NCI-H510A (cell line): ENCODE results near the gene C2CD4C.
"Not testable (repeated sequence)": the region's sequence is repeated elsewhere in the genome, so short reads cannot be mapped to it uniquely, and the experiment has no call there.

Experiments
- DNase-seq: peaks from one replicate; lab custom pipeline; 2025; lab: John Stamatoyannopoulos, UW

Gene C2CD4C

DNA sequence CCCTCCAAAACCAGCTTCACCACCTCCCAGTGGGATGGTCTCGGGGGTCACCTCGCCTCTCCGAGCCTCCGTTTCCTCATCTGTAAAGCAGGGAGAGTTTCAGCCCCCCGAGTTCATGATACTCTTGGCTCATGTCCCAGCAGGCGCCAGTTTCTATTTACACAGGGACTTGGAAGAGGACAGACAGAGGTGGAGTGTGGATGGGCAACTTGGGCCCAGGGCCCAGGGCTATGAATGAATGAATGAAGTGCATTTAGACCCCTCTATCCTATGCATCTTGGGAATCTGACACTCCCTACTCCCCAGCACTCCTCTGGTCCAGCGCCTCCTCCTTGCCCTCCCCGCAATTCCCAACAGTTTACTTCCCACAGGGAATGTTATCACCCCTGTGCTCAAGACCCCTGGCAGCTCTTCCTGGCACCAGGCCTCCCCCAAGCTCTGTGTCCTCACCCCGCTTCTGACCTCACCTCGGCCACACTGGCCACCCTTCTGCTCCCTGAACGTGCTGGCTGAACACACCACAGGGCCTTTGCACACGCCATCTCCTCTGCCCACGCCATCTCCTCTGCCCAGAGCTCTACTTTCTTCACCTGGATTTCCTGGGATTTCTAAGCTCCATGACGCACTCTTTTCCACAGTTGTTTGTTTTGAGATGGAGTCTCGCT is 4.9 kb upstream of the C2CD4C start:
- DNase-seq, result no peak

DNA sequence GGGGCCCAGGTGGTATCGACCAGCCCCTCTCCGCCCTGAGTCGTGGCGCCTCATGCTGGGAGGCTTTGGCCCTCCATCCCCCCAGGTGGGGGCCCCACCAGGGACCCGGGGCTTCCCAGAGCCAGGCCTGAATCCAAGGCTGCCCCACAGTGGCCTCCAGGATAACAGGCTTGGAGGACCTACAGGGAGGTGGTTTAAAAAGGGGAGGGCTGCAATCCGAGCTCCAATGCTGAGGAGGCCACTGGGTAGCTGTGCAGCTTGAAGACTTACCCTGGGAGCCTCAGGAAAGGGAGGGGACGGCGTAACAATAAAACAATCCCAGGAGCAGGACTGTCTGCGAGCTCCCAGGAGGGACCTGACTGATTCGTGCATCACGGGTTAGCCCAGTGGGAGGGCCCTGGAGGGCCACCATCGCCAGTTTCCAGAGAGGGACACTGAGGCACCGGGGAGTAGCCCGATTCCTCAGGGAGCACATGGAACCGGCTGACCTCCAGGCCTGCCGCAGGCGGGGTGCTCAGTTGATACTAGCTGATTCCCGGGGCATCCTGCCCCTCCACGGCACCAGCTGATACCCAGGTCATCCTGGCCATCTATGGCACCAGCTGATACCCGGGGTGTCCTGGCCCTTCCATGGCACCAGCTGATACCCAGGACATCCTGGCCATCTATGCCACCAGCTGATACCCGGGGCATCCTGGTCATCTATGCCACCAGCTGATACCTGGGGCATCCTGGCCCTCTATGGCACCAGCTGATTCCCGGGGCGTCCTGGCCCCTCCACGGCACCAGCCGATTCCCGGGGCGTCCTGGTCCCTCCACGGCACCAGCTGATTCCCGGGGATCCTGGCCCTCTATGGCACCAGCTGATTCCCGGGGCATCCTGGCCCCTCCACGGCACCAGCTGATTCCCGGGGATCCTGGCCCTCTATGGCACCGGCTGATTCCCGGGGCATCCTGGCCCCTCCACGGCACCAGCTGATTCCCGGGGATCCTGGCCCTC is 3.7 kb upstream of the C2CD4C start:
- peak; percentile 61 for DNase-seq

DNA sequence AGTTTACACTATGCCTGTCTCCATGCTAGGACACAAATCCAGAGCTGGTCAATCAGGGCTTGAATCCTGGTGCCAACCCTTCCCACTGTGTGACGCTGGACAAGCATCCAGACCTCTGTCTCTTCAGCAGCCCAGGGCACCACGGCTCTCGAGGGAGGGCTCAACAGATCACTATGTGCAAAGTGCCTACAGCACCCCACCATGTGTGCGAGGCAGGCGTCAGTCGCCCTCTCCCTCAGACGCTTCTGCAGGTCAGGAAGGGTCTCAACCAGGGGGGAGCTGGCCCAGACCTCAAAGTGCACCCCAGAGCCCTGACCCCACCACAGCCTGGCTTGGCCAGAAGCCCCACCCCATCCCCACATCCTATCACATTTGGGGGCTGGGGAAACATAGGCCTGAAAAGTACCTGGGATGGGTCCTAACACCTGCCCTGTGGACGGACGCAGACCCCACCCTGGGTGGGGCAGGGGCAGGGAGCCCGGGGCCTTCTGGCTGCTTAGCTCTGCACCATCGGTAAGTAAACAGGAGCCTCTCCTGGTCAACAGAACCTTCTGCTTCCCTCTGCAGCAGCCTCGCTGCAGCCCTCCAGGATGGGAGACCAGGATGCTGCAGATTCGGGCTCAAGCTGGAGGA is 2.9 kb upstream of the C2CD4C start:
- no peak for DNase-seq

DNA sequence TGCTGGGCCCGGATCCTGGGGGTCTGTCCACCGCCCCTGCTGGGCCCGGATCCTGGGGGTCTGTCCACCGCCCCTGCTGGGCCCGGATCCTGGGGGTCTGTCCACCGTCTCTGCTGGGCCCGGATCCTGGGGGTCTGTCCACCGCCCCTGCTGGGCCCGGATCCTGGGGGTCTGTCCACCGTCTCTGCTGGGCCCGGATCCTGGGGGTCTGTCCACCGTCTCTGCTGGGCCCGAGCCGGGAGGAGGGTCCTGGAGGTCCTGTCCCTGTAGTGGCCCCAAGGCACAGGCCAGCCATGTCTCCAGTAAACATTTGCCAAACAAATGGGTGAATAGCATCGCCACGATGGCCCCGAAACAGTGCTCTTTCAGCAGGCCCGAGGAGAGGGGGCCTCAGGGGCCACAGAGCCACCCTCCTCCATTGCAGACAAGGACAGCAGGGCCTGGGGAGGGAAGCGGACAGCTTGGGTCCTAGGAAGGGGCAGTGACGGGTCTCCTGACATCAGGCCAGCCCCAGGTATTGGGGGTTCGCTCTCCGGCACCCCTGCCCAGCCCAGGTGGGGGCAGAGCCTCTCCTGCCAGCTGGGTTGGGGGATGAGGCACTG is 2.3 kb upstream of the C2CD4C start:
- not testable (repeated sequence) for DNase-seq

DNA sequence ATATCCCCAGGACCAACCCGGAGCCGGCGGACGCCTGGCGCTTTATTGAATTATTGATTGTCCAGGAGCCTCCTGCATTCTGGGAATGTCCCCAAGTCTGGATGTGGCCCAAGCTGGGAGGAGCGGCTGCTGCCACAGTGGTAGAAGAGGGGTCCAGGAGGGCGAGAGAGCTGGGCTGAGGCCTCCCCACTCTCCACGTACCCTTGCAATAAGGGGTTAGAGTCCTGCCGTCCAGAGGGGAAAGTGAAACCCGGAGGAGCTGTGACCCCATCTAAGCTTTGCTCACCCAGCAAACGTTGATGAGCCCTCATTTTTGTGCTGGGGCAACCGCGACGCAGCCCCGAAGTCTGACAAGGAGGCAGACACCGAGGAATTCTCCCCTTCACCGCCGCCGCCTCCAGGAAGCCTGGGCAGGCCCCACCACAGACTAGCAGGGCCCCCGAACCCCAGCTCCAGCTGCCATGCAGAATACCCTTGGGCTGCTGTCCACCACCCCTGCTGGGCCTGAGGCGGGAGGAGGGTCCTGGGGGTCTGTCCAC is 1.4 kb upstream of the C2CD4C start:
- DNase-seq, result no peak

DNA sequence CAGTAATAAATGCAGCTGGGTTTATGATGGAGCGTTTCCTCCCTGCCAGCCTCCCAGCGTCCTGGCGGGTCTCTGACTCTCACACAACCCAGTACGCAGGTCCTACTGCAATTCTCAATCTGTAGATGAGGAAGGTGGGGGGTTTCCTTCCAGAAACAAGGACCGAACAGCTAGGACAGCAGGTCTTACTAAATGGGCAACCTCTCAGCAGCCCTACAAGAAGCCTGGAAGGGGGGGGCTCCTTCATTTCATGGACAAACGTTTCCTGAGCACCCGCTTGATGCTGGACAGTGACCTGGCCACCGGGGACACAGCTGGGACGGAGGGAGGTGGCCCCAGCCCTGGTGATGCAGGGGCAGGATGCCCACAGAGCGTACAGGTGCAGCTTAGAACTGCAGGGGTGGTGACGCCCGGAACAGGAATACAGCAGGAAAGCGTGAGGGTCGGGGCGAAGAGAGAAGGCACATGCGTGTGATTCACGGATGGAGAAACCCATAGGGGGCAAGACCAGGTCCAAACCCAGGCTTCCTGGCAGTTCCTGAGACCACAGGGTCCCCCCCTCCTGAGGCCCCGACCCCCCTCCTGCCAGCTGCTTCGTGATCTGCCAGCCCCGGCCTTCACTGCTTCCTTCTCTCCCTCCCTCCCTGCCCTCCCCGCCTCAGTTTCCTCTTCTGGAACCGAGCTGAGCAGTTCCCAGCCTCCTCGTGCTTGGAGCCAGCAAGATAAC is 732 bp upstream of the C2CD4C start:
- no peak for DNase-seq

DNA sequence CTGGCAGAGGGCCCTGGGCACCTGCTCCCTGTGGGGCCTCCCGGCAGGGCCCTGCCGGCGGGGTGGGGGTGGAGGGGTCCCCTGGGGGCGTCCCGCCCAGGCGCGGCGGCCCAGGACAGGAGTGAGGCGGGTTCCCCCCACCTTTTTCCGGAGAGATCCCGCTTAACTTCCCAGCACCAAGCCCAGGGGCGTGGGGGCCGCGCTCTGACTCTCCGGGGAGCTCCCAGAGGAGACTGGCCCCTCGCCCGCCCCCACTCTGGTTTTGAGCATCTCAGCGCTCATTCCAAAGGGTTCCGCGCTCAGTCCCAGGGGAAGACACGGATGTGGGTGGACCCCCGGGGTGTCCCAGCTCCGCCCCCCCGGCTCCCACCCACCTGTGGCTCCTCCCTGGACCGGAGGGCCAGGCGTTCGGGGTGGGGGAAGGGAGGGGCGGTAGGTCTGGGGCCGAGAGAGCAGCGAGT is 476 bp downstream of the C2CD4C start:
- no peak for DNase-seq

DNA sequence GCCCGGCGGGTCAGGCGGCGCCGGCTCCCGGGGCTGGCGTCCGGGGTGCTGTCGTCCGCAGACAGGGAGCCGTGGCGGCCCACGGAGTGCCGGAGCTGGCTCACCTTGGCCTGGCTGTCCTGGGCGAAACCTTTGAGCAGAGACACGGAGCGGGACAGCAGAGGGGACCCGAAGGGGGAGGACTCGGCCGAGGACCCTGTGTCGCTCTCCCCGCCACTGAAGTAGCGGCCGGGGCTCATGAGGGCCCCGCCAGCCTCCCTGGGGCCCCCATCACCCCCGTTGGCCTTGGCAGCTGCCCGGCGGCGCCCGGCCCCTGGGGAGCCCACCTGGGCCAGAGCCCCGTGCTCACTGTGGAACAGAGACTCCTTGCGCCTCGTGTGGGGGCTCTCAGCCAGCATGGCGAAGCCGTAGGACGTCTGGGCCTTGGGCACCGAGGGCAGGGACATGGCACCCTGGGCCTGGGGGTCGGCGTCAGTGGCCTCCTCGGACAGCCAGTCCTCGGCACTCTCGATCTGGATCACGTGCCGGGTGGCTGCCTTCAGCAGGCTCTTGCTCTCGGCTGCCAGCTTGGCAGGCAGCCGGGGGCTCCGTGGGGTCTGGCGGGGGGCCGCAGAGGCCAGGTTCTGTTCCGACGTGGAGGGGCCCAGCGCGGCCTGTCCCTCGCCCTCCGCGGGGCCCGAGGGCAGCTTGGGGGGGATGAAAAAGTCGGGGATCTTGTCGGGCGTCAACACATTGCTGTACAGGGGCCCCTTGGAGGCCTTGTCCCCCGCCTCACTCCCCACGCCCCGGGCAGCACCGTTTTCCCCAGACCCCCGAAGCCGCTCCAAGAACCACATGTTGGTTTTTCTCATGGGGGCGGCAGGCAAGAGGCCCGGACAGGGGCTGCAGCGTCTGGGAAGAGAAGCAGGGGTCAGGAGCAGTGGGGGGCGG is 1.2 kb downstream of the C2CD4C start:
- DNase-seq, result no peak

DNA sequence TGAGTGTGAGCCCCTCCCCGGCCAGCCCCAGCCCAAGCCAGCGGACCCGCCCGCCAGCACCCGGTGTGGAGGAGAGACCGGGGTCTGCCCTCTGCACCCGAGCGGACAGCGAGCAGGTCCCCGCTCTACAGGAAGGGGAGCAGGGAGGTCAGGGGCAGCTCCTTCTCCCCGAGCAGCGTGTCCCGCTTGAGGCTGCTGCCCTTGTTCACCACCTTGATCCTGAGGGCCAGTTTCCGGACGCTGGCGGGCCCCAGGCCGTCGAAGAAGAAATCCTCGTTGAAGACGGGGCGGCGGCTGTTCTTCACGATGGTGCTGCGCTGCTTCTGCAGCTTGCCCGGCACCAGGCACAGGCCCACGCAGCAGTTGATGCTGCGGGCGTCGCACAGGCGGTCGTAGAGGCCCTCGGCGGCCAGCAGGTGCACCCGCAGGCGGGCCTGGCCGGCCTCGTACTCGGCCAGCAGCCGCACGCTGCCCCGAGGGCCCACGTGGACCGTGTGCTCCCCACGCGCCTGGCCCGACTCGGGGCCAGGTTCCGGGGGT is 1.9 kb downstream of the C2CD4C start:
- DNase-seq, result no peak

DNA sequence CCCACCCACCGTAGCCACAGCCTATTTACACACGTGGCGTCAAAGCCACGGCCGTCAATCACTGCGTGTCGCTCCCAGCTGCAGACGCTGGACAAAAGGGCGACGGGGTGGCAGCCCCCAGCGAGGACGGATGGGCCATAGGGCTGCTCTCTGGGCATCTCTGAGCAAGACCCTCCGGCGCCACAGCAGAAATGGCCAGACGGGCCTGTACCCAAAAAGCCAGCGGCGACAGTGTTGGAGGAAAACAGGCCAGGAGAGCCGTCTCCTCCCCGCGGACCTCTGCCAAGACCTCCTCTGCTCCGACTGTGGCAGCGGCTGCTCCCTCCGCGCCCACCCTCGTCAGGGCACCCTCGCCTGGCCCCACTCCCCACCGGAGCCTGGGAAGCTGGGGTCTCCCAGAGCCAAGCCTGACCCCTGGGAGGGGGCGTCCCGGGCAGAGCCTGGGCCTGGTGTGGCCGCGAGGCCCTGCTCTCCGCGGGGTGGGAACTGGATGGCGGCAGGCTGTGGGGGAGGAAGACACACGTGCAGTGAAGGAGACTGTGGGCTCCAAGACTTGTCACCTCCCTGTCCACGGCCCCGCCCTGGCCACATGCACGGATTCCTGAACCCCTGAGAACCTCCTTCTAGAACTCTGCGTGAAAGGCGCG is 2.7 kb downstream of the C2CD4C start:
- DNase-seq, result no peak

DNA sequence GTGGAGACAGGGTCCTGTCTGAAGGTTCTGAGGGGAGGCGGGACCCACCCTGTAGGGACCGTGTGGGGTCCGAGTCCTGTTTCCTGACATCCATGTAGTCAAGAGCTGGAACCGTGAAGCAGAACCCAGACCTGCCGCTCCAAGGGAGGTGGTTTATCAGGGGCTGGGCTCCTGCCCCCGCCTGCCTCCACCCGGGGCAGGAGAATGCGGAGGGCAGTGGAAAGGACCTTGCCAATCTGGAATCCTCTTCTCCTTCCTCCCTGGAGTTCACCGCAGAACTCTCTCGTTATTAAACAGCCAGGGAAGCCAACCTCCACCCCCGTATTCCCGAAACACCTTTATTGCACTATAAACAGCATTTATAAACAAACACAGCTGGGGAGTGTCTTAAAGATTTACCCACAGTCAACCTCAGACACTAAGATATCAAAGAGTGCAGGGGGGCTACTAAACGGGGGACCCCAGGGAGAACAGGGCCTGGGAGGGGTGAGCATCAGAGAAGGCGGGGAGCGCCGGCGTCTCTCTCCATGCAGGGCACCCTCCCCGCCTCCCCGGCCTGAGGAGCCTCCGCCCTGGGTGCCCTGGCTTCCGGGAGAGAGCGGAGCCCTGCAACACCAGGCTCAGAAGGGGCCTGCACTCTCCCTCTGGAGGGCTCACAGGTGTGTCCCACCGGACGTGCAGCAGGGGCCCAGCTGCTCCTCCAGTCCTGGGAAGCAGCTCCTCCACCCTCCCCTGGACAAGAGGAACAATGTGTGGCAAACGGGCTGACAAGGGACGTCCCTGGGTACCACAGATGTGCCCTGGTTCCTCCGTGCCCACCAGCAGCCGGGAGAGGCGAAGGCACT is 3.6 kb downstream of the C2CD4C start:
- DNase-seq, result no peak

DNA sequence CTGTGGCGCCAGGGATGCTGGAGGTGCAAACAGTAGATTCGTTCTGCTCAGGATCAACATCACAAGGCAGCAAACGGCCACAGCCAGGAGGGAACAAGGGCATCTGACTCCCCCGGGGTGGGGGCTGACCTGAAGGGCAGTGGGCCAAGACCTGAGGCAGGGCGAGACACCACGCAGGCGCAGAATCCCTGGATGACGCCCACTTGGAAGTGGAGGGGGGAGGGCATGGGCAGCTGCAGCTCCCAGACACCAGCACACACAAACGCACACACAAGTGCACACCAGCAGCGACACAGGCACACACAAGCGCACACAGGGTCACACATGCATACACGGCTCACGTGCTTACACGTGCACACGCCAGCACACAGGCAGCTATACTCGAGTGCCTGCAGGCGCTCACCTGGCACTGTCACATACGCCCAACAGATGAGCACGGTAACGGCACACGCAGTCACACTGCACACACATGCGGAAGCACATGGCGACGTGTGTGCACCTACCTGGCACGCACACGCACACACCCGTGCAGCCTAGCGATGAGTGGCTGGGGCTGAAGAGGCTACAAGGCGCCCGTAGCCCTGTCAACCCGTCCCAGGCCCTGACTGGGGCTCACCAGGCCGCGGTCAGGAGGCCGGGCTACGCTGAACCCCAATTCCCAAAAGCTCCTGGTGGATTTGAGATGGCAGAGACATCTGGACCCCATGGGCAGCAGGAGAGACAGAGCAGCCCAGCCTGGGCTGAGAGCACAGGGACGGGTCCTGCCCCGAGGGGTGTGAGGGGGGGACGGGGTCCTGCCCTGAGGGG is 5.5 kb downstream of the C2CD4C start:
- DNase-seq, result no peak

DNA sequence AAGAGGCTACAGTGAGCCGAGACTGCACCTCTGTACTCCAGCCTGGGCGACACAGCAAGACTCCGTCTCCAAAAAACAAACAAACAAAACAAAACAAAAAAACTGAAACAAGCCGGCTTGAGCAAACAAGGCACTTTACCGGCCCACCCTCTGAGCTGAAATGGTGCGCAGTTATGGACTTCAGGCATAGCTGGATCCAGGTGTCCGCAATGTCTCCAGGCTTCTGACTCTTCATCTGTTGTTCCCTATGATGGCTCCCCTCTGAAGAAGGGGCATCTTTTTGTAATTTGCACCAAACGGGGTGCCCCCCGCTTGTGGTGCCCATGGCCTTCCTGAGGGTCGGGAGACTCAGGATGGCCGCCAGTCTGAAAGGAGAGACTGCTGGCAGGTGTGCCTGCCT is 6.2 kb downstream of the C2CD4C start:
- no peak for DNase-seq

DNA sequence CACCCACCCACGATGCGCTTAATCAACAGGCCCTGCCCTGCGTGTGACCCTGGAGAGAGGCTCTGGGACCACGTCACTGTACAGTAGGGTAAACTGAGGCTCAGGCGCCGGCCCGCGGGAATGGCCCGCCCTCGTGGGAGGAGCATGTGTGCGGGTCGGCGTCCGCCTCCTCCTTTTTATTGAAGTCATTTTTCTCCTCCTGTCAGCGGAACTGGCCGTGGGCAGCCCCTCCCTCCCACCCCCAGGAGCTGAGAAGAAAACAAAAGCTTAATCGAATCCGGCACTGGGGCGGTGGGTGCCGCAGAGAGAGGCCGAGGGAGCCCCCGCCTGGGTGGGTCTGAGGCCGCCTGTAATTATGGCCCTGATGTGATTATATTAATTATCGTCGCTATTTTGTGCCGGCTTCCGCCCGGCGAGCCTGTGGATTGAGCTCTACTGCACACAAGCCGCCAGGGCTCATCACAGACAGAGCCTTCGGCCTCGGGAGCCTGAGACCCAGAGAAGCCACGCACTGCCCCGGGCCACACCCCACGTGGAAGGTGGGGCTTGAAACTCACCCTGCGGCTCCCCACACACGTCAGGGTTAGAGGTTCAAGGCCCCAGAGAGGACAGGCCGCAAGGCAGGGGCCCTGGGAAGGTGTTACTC is 7.0 kb downstream of the C2CD4C start:
- DNase-seq, result no peak

DNA sequence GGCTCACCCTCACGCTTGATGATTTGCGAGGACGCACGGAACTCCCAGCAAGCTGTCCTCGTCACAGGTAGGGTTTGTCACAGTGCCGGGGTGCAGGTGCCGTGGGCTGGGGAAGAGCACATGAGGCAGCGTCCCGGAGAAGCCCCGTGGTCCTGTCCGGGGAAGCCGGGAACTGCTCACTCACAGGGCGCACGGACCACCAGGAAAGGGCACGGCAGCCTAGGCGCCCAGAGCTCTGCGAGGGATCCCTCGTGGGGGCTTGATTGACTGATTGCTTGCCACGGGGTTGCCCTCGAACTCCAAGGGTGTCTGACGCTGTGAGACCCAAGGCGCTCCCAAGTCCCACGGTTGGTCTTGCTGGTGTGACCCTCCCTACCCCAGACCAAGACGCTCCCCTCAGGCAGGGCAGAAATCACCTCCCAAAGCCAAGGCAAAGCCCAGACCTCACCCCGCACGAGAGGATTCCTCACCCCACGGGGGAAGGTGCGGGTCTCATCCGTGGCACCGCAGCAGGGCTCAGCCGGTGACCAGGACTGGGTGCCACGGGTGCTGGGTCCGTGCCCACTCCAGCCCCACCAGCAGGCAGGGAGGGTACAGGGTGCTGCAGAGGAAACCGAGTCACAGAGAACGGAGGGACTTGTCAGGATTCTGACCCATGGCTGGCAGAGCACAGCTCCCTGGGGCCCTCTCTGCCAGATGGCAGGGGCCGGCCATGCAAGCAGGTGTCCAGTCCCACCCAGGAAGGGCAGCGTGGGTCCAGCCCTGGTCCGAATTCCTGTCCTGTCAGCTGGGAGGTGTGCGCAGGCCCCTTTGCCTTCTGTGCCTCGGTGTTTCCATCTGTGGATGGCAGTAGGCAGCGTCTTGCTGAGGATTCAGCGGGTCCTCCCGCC is 7.7 kb downstream of the C2CD4C start:
- no peak for DNase-seq

DNA sequence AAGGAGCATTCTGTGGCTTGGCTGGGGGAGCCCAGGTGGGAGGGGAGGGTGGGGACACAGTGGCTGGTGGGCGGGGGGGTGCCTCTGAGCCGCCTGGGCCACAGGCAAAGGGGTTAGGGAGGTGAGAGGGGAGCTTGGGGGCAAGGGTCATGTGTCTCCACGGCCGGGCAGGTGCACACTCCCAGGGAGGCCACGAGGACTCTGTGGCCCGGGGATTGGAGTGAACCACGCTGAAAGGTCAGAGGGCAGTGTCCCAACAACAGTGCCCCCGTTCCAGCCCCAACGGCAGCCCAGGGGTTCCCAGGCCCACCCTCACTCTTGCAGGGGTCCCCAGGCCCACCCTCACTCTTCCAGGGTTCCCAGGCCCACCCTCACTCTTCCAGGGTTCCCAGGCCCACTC is 9.6 kb downstream of the C2CD4C start:
- DNase-seq, result no peak
